ENCODE measurements around the gene ABCG8.
A peak's percentile ranks its signal among the peaks of the same experiment; 100 is the strongest.
"Not testable (repeated sequence)": the region's sequence is repeated elsewhere in the genome, so short reads cannot be mapped to it uniquely, and the experiment has no call there.

Gene ABCG8

DNA sequence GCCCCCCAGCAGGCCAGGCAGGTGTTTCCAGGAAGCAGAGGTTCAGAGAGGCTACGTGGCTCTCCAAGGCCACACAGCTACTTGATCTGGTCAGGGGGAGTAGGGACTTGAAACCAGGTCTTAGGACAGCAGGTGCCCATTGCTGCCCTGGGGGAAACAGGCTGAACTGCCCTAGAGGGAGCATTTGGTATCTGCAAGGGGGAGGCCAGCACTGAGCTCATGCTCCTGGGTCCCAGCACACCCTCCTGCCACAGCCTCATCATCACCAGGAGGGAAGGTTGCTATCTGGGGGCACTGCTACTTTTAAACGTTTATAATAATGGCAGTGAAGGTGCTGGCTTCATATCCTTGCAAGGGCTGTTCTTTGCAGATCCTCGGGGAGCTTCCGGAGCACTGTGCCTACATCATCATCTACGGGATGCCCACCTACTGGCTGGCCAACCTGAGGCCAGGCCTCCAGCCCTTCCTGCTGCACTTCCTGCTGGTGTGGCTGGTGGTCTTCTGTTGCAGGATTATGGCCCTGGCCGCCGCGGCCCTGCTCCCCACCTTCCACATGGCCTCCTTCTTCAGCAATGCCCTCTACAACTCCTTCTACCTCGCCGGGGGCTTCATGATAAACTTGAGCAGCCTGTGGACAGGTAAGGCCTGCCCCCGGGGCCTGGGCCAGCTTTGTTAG is 36.1 kb downstream of the ABCG8 start:
- no peak for DNase-seq

DNA sequence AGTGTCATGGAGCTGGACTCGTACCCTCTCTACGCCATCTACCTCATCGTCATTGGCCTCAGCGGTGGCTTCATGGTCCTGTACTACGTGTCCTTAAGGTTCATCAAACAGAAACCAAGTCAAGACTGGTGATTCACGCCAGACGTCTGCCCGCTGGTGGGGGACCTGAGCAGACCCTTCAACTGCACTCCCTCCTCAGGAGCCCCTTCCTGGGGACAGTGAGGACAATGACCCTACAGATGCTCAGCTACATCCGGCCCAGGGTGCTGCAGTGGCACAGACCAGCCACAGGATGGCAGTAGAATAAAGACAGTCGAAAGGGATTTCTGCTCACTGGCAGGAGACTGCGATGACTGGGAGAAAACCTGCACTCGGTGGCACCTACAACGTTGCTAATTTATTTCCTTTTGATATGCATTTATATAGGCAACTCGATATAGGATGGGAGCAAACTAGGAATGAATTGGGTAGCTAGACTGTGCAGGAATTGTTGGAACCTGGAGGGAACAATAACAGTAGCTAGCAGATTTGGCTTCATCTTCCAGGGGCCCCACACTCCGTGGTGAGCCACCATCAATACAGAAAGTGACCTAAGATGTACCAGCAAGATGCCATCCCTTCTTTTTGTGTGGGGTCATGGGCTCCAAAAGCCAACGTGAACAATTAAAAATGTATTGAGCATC is 39.2 kb downstream of the ABCG8 start:
- DNase-seq = peak; percentile 5

DNA sequence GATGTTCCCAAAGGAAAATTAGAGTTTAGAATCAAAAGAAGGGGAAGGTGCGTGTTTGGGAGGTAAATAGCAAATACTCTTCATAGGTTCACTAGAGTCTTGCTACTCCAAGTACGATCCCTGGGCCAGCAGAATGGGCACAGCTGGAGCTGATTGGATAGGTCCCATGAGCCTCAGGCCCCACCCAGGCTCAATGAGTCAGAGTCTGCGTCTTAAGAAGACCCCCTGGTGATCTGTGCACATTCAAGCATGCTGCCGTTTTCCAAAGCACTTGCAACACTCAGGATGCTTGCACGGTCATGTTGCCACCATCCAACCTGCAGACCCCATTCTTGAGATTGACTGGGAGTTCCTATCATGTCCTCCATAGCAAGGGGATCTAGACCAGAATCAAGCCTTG is 40.5 kb downstream of the ABCG8 start:
- no peak for DNase-seq

DNA sequence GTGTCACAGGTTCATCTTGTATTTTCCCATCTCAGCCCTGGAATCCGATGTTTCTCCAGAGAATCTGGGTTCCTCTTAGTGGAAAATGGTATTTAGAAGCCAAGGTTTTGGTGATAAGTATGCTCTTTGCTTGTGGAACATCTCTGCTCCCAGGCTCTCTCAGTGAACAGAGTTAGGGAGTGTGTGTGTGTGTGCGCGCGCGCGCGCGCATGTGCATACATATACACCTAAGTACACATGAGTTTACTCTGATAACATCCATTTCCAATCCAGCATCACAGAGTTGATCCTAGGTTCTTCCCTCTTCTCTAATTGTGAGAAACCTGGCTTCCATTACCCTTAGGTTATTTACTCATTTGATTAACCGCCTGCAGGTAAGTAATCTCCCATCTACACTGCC is 41.7 kb downstream of the ABCG8 start:
- no peak for DNase-seq

DNA sequence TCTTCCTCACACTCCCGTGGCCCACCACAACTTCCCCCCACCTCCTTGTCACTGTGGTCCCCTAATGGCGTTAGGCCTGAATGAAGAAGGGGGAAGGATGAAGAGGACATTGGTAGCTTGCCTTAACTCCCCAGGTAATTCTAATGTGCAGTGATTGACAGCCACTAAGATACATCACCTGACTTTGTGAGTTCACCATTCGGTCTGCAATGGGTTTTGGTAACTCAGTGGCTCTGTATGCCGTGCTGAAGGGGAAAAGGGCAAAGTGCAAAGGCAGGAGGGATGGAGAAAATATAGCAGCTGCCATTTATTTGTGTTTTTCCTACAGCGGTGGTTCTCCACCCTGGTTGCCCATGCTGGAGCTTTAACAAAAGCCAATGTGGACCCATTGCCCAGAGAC is 42.2 kb downstream of the ABCG8 start:
- no peak for DNase-seq

DNA sequence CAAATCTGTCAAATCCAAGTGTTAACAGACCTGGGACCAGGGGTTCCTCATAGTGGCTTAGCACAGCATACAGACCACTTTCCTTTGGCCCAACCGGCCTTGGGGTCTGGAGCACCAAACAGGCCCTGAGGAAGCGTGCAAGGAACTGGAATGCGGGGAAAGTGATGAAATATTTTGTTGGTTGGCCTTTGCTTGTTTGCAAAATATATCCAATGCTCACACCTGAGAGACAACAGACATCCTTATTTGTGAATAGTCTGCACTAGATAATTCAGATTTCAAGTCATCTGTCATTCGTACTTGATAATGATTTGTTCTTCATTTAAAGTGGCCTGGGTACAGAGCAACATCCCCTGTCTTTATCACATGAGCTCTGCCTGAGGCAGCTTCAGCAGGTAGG is 43.5 kb downstream of the ABCG8 start:
- no peak for DNase-seq

DNA sequence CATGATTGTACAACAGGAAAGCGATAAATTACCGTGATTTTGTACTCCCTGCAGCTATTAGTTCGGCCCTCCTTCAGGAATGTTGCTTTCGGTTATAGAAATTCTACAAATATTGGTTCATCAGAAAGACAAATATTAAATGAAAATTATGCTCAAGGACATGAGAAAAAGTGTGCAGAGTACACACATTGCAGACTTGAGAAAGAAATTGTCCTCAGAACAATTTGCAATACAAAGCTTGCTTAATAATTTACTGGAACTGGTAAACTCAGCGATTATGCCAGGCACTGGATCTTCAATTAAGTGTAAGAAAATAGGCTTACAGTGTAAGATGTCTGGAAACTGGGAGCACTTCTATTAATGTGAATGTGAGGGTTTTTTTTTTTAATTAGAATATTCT is 45.9 kb downstream of the ABCG8 start:
- no peak for DNase-seq

DNA sequence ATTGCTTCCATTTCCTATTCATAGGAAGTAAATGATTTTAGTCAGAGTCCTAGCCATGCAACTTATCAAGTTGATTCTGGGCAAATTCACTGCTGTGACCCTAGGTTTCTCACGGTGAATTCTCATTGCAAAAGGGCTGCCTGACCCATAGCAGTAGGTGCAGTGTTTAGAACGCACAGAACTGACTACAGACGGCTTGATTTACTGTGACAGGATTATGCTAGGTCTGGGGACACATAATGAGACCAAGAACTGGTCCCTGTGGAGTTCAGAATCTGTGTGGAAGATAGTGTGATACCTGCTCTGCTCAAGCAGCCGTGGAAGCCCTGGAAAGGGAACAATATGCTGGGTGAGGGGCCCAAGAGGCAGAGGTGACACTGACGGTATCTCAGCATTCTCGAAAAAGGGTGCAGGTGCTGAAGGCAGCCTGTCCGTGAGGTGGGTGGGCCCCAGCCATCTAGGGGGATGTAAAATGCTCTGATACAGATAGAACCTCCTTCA is 46.4 kb downstream of the ABCG8 start:
- DNase-seq = no peak

DNA sequence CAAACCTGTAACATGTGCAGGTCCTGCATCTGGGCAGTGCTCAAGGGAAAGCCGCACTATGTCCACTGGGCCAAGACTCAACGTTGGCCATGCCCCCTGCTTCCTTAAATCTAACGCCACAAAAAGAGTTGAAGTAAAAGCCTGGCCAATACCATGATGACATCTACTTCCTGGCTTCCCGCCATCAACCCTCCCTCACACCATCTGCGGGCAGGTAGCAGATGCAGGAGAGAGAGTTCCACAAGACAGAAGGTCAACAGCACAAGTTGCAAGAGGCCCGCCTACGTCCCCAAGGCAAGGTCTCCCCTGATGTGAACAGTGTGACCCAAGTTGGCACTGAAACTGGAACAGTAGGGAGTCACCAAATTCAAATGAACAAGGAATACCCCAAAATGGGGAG is 48.4 kb downstream of the ABCG8 start:
- DNase-seq = no peak

DNA sequence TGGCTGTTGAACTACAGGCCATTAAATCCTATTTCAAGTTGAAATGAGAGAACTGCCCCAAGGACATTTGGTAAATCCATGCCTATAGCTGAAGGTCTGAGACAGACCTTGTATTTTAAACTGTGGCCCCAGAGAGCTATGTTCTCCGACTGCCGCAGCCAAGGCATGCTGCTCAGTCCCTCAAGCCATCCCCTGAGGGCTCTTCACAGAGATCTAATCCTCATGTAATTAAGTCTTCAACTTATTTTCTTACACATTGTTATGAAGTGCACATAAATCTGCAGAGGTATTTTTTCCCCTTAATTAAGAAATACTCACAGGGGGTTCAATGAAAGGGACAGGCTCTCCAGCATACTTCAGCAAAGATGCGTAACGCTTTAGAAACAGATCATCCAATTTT is 50.6 kb downstream of the ABCG8 start:
- no peak for DNase-seq

DNA sequence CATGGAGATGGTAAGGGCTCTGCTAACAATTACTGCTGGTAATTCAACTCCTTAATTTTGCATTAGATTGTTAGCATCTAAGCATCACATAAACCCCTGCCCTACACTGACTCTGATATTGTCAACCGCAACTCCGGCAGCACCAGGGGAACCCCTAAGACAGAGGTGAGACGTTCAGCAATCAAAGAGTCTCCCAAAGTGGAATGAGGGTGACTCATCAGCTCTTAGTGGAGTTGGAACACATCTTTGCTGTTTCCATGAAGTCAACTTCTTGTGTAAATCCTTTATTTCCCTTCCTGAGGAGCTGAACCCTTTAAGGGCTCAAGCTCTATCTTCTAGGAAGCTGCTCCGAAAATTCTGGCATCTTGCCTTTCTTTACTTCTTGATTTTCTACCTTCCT is 52.1 kb downstream of the ABCG8 start:
- no peak for DNase-seq

DNA sequence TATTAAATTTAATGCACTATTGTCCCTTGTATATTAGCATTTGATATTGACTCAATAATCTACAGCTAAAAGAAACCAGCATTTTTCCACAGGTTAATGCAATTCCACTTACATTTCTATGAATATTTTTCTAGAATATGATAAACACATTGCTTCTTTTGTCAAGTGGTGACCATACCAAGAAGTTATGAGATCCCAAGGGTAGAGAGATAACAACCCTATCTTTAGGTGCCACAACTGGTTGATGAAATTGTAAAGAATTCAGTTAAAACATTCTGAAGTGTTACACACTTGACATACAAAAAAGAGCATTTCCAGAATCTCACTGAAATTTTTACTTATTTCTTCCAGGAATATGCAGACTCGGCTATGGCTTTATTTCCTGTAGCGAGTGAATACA is 56.0 kb downstream of the ABCG8 start:
- DNase-seq = no peak

DNA sequence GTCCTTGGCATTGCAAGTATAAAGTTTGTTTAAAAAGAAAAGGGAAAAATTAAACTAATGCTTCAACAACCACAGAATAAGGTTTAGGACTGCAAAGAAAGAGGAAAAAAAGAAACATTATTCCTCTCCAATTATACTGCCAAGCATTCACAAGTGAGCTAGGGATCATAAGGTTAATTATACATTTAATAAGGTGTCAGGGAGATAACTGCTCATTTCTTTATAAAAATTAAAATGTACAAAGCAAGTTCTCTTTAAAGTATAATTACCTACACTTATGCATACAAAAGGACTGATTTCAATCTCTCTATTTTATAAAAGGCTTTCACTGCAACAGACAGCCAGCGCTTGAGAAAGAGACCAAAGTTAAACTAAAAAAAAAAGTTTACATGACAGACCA is 58.1 kb downstream of the ABCG8 start:
- DNase-seq = no peak

DNA sequence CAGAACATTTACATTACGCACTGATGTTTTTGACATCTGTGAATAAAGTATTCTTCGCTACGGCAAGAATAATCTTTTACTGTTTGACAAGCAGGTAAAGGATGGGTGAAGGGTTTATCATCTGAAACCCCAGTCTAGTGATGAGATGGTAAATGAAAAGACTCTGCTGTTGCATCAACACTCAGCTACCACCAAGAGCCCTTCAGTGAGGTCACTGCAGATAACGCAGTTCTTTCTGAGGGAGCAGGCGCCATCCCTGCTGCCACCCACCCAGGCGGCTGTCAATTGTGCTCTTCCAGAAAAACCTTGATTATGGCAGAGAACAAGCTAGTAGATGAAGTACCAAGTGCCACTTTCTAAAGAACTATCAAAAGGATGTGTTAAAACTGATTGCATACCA is 58.7 kb downstream of the ABCG8 start:
- DNase-seq = no peak

DNA sequence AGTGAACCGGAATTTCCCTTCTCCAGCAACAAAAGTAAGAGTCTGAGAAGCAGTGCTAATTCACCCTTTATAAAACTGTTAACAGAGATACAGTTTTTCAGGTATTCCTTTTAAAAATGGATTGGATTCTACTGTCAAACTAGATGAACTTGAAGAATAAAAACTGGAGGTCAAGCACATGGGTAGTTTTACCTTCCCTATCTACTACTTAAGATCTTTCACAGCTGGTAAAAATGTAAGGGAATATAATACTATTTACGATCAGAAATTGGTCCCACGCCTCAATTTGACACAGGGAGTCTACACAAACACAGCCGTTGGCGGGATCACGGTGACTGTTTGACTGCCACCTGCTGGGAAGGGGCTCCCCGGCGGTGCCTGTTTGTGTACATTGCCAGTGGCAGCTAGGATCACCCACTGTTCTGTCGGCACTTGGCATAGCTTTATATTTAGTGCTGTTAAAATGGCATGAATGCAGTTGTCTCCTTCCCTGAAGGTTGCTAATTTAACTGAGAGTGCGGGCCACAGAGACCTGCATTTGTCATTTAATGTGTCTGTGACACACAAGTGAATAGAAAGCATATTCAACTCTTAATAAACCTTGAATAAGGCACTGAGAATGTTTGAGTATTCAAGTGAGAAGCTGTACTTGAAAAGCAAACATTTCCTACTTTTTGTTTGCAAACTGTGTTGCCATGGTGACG is 59.5 kb downstream of the ABCG8 start:
- DNase-seq = no peak

DNA sequence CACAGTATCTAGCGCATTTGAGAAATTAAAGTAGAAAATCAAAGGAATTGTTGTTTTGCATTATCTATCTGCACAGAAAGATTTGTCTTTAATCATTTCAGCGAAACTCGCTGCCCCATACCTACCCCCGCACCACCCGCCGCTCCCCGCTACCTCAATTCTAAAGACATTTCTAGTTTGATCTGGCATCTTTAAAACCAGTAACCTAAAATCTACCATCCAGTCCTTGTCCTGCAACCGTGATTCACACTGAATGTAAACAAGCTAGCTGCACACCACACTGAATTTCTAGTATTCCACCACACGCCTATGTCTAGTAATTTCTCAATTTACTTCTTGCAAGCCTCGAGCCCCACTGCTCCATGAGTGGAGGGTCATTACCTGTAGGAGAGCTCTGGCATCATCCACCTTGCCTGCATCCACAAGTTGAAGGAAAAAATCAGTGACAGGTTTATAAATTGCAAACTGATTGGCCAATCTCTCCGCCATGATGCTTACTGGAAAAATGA is 60.1 kb downstream of the ABCG8 start:
- no peak for DNase-seq

DNA sequence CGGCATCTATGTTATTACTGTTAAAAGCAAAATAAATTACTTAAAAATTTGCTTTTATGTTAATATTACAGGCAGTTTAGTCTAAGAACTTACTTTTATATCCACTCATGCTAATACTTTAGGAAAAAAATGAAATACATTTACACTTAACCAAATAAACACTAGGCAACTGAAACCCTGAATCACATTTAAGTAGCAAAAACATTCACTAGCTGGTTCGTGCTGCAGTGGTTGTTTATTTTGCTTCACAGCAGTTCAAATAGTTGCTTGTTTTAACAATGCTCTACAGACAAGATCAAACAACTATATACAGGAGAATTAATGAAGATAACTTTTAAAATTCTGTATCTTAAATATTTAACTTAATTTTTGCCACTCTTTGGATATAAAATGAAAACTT is 60.8 kb downstream of the ABCG8 start:
- no peak for DNase-seq

DNA sequence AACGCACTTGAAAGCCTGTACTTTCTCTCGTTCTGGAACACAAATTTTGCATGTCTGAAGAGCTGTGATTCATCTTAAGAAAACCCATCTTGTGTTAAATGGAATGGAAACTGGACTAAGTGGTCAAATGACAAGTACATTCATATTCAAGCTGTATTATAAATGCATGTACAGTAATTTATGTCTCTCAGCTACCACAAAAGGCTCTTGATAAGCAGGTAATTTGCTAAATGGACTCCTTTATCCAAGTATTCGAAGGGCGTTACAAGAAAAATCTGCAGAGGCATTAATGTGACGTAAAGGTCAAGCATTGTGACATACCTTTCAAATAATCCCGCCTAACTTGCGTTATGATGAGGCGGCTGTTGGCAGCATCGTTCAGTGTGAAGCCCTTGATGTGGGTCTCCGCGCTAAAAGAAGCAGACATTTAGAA is 66.6 kb downstream of the ABCG8 start:
- DNase-seq = no peak

DNA sequence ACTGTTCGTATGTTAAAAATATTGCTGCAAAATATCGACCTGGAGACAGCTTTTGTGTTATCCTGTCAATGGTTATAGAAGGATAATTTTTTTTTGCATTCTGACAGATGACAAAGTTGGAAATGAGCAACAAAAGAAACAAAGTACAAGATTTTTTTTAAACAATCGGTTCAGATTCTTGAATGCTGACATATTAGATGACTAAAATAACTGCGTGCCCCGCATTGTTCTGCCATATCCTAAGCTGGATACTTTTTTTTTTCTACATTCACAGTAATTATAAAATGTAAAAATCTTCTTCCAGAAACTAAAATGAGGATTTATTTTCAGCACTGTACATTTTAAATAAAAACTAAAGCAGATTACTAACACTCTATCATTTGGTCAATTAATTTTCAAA is 67.1 kb downstream of the ABCG8 start:
- no peak for DNase-seq

DNA sequence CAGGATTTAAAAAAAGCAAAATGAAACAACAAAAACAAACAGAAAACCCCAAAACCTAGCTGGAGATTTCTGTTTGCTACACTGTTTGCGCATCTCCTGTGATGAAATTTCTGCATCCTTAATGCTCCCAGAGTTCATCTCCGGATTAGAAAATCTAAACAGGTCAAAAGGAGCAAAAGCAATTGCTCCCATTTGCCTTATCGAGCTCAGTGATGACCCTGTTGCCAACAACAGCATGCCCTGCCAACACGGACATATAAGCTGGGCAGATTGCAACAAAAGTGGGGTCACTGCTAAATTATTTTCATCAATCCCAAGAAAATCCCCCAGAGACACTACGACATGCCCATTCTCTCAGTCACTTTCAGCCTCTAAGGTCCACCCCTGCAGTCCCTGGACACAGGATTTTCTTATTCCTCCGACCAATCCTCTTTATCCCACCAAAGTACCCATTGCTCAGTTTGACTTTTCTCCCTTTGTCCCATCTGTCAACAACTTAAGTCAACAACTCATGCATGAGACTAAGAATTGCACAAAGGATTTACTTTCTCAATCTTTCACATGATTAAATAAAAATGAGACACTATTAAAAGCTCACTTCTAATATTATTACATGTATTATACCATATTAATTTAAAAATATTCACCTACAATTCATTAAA is 67.8 kb downstream of the ABCG8 start:
- DNase-seq = no peak

DNA sequence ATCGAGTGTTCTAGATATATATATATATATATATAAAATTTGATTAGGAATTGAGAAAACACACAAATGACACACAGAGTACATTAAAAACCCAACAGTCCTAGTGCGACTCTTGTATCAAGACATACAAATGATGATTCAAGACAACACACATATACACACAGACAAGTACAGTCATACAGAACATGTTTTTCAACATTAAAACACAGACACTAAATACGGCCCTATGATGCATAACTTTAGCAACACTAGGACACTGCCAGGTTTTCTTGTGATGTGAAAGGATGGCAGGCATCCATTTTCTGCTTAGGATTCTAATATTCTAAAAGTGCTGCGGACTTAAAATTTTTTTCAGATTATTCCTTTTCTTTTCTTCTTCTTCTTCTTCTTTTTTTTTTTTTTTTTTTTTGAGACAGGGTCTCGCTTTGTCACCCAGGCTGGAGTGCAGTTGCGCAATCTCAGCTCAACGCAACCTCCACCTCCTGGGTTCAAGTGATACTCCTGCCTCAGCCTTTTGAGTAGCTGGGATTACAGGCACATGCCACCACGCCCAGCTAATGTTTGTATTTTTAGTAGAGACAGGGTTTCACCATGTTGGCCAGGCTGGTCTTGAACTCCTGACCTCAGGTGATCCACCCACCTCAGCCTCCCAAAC is 72.5 kb downstream of the ABCG8 start:
- DNase-seq = not testable (repeated sequence)

DNA sequence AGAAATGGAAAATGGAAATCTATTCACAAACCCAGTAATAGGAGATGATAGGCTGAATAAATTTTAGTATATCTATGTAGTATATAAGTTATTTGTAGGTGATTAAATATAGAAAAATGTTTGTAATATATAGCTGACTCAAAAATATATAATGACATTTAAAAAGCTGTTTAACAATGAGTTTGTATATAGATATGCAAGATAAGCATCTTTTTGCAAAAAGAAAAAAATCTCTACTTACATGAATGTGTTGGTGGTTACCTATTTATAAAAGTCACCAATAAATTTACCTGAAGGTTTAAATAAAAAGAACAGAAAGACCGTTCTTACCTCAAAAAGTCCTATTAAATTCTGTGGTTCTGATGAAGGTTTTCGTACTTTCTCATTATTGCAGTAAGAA is 85.7 kb downstream of the ABCG8 start:
- no peak for DNase-seq

DNA sequence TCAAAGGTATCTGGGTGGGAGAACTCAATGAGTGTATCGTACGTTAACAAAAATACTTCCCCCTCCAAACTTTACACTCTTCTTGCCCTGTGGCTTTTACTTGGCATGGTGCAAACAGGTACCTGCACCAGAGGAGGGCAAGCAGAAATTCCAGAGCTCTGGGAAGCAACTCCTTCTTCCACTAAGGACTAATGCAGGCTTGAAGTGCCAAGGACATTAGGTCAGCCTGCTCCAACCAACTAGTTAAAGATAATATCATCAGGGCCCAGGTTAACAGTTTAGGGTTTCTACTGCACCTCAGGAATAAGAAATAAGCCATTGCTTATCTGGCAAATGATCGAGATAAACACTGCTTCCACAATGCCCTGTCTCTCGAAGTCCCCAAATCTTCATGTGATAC is 86.7 kb downstream of the ABCG8 start:
- DNase-seq = no peak

Measured in GDM1 (cell line).